ENCODE data around the gene PIGV.
"Not testable (repeated sequence)": the region's sequence is repeated elsewhere in the genome, so short reads cannot be mapped to it uniquely, and the experiment has no call there.

The PIGV gene

GRCh38 chr1:26792924-26793323 is 5.2 kb downstream of the PIGV start:
- DNase-seq (ENCODE audit: low read depth, low spot score): no peak

- DNase-seq (ENCODE audit: low read depth, low spot score): no peak
Observed at GRCh38 chr1:26794391-26794790, 6.6 kb downstream of the PIGV start.

- no peak for DNase-seq (ENCODE audit: low read depth, low spot score)
Observed at GRCh38 chr1:26797627-26798026, 9.9 kb downstream of the PIGV start.

- DNase-seq (ENCODE audit: low read depth, low spot score): no peak
Observed at GRCh38 chr1:26799479-26800142, 11.9 kb downstream of the PIGV start.

GRCh38 chr1:26803932-26804331 is 16.2 kb downstream of the PIGV start:
- DNase-seq (ENCODE audit: low read depth, low spot score): not testable (repeated sequence)

- peak; percentile 61 for DNase-seq (ENCODE audit: low read depth, low spot score)
Observed at GRCh38 chr1:26810105-26810504, 22.4 kb downstream of the PIGV start.

GRCh38 chr1:26811057-26811456 is 23.3 kb downstream of the PIGV start:
- no peak for DNase-seq (ENCODE audit: low read depth, low spot score)

- DNase-seq (ENCODE audit: low read depth, low spot score): no peak
Observed at GRCh38 chr1:26811708-26812107, 24.0 kb downstream of the PIGV start.

- DNase-seq (ENCODE audit: low read depth, low spot score): no peak
Observed at GRCh38 chr1:26814377-26814776, 26.6 kb downstream of the PIGV start.

GRCh38 chr1:26814893-26815292 is 27.1 kb downstream of the PIGV start:
- DNase-seq (ENCODE audit: low read depth, low spot score): no peak

- no peak for DNase-seq (ENCODE audit: low read depth, low spot score)
Observed at GRCh38 chr1:26820784-26821269, 33.1 kb downstream of the PIGV start.

GRCh38 chr1:26822737-26823395 is 35.1 kb downstream of the PIGV start:
- DNase-seq (ENCODE audit: low read depth, low spot score): no peak

- DNase-seq (ENCODE audit: low read depth, low spot score): no peak
Observed at GRCh38 chr1:26824731-26825130, 37.0 kb downstream of the PIGV start.

GRCh38 chr1:26826261-26827105 is 38.7 kb downstream of the PIGV start, which contains the start of gene ZDHHC18:
Gene ZDHHC18, plus strand, starts transcription at chr1:26826688. Its CDS starts 117 bp downstream, at chr1:26826805.
- DNase-seq (ENCODE audit: low read depth, low spot score): no peak

GRCh38 chr1:26827106-26827604 is 39.4 kb downstream of the PIGV start:
- DNase-seq (ENCODE audit: low read depth, low spot score): no peak

GRCh38 chr1:26827663-26828062 is 39.9 kb downstream of the PIGV start:
- no peak for DNase-seq (ENCODE audit: low read depth, low spot score)

GRCh38 chr1:26828411-26828991 is 40.8 kb downstream of the PIGV start:
- DNase-seq (ENCODE audit: low read depth, low spot score): no peak

GRCh38 chr1:26829184-26829911 is 41.6 kb downstream of the PIGV start:
- DNase-seq (ENCODE audit: low read depth, low spot score): no peak

GRCh38 chr1:26831059-26831458 is 43.3 kb downstream of the PIGV start:
- no peak for DNase-seq (ENCODE audit: low read depth, low spot score)

- no peak for DNase-seq (ENCODE audit: low read depth, low spot score)
Observed at GRCh38 chr1:26831546-26832248, 43.9 kb downstream of the PIGV start.
